Measurements from ENCODE around the gene IMP4.

Gene IMP4

DNA sequence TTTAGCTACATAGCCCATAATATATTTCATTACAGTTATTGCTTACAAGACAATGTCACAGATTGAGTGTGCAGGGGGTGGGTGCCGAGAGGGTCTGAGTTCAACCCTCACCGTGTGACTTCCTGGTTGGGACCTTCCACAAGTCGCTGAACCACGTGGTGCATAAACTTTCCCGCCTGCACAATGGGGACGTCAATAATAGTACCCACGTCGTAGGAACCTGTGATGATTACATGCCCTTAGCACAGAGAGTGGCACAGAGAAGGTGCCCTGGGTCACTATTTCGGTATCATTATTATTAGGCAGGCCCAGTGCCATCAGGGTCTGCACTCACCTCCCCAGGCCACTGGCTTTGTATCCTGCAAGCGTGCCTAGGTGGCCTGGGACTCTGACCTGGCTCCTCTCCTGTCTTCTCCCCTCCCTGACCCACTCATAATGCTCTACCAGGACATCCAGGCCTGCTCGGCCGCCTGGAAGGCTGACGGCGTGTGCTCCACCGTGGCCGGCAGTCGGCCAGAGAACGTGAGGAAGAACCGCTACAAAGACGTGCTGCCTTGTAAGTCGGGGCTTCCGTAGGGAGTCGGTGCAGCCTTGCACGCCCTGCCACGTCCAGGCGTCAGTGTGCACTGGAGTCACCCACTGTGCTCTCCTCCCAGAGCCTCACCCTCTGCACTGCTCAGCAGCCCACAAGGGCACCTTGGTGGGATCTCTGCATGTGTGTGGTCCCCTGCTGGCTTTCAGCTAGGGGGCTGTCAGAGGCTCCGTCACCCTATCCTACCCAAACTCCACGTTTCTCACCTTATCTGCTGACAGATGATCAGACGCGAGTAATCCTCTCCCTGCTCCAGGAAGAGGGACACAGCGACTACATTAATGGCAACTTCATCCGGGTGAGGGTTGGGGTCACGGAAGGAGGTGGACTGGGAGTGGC is 16.0 kb downstream of the IMP4 start:
- DNase-seq: no peak

DNA sequence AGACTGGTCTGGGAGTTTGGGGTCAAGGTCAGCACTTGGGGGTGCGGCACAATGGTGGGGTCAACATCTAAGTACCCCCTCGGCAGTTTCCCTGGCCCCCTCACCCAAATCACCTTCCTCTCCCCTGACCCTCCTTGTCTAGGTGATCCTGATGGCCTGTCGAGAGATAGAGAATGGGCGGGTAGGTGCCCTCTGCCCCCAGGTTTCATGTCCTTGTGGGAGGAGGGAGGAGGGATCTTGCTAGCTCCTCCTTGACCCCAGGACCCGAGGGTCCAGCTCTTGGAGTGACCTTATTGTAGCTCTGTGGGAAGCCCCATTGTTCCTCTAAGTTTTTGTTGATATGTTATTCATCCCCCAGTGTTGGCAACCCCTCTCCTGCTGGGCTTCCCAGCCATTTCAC is 16.8 kb downstream of the IMP4 start:
- DNase-seq: no peak

DNA sequence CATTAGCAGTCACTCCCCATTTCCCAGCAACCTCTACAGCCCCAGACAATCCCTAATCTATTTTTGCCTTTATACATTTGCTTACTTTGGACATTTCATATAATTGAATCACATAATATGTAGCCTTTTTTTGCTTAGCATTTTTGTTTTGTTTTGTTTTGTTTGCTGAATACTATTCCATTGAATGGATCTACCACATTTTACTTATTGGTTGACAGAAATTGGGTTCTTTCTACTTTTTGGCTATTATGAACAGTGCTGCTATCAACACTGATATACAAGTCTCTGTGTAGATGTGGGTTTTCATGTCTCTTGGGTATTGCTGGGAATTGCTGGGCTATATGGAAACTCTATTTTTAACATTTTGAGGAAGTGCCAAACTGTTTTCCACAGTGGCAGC is 20.8 kb downstream of the IMP4 start:
- no peak for DNase-seq

DNA sequence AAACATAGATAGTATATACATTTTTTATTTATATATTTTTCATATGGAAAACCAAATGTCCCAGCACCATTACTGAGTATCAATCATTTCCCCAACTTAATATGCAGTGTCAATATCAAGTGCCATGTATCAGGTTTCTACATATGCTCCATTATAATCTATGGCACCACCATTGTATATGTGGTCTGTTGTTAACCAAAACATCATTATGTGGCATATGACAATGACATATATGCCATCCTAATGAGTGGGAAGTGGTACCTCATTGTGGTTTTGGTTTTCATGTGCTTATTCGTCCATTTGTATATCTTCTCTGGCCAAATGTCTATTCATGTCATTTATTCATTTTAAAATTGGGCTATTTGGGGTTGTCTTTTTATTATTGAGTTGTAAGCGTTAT is 22.4 kb downstream of the IMP4 start:
- no peak for DNase-seq

DNA sequence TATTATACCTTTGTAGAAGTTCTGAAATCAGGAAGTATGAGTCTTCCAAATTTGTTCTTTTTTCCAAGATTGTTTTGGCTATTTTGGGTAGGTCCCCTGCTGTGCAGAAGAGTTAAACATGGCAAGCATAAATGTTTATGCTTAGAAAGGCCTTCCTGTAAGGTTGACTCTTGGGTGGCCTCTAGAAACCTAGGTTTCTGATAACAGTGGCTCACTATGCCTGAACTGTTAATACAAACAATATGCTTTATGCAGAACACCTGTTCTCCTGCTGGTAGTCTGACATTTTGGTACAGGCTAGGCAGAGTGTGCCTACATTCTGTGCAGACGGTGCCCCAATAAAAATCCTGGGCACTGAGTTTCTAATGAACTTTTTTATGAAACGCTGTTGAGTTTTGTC is 23.3 kb downstream of the IMP4 start:
- no peak for DNase-seq

DNA sequence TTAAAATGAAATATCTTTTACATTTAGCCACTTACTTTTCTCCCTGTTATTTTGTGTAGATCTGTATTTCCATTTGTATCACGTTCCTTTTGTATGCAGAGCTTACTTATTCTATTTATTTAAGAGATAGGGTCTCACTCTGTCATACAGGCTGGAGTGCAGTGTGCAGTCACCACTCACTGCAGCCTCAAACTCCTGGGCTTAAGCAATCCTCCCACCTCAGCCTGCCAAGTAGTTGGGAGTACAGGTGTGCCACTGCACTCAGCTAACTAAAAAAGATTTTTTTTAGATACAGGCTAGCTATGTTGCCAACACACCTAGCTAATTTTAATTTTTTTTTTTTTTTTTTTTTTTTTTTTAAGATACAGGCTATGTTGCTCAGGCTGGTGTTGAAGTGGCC is 24.0 kb downstream of the IMP4 start:
- no peak for DNase-seq

DNA sequence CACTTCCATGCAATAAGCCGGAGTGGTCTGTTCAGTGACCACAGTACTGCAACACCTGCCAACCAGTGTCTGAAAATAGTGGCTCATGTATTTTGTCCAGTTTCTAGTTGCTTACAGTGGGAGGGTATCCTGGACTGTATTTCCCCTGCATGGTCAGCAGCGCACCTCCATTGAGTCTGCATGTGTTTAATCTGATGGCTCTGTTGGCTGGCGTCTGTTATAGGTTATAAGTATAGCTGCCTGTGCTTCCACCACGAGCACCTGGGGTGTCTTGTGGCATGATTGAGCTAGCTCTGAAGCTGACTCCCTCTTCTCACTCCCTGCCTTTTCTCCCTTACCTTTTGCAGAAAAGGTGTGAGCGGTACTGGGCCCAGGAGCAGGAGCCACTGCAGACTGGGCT is 26.1 kb downstream of the IMP4 start:
- DNase-seq: no peak

DNA sequence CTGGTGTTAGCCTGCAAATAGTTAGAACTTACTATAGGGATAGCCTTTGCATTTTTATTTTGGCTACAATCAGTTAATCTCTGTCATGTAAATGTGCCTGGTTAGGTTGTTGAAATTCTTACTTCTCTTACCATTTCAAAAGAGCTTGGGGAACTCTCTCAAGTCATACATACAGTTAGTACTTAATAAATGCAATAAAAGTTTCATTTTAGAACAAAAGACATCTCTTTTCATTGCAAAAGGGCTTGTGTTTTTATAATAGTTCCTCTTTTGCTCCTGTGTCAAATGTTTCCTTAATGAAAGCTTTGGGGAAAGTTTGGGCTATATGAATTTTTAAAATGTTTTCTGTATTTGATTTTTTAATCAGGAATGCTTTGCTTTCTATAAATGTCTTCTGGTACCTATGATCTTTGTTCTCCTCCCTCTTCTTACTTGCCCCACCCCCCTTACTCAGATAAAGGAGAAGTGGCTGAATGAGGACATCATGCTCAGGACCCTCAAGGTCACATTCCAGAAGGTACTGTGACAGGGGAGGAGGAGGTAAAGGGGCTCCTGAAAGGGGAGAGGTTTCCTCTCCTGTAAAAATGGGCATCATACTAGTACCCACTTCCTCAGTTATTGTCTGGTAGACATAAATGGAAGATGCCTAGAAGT is 26.7 kb downstream of the IMP4 start:
- no peak for DNase-seq

DNA sequence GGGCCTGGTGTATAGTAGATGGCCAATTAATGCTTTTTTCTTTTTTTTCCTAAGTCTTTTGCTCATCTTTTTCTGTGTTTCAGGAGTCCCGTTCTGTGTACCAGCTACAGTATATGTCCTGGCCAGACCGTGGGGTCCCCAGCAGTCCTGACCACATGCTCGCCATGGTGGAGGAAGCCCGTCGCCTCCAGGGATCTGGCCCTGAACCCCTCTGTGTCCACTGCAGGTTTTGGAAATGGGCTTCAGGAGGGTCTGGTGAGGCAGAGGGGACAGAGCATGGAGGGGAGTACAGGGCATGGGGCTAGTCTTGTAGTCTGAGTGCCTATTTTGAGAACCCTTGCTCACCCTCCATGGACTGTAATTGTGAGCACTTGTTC is 27.3 kb downstream of the IMP4 start:
- no peak for DNase-seq

DNA sequence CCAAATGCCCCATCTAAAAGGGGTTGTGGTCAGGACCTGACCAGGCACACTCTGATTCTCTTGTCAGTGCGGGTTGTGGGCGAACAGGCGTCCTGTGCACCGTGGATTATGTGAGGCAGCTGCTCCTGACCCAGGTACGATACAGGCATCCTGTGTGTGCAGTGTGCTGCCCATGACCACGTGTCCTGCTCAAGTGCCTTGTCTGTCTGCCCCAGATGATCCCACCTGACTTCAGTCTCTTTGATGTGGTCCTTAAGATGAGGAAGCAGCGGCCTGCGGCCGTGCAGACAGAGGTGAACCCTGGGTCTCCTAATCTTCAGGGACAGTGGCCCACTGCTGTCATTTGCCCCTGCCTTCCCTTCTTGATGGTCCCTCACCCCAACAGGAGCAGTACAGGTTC is 27.8 kb downstream of the IMP4 start:
- DNase-seq: peak; percentile 44

DNA sequence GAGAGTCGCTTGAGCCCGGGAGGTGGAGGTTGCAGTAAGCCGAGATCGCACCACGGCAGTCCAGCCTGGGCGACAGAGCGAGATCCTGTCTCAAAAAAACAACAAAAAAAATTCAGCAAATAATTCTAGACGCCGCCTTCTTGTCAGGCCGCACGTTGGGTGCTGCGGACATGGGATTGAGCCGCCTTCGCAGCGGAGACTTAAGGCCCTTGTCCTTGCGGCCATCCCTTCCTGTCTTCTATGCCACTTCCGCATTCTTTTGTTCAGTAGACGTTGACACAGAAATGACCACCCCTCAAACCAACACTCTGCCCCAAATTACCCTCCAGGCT is 29.0 kb downstream of the IMP4 start:
- no peak for DNase-seq

DNA sequence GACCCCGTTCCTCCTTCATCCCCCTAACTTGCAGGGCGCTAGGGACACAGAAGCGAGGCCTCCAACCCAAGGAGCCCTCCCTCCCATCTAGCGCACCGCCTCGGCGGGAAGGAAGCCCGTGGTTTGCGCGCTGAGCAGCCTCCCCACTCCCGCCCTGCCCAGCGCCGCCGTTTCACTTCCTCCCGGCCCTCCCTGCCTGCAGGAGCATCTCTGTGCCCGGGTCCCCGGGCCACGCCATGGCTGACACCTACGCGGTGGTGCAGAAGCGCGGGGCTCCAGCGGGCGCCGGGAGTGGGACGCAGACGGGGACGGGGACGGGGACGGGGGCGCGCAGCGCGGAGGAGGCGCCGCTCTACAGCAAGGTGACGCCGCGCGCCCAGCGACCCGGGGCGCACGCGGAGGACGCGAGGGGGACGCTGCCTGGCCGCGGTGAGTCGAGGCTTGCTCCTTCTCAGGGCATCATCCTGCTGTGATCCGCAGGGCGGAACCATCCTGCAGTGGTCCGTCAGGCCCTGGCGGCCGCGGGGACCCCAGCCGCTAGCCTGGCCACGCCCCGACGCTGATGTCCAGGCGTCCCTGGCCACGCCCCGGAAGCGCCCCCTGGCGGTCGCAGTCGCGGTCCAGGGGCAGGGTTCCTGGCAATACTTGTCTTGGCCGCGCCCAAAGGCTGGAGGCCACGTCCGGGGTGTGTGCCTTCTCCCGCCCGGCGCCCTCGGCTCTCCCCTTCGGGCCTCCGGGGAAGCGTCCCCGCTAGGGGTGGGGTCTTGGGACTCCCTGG is 29.5 kb downstream of the IMP4 start:
- DNase-seq: peak; percentile 68

DNA sequence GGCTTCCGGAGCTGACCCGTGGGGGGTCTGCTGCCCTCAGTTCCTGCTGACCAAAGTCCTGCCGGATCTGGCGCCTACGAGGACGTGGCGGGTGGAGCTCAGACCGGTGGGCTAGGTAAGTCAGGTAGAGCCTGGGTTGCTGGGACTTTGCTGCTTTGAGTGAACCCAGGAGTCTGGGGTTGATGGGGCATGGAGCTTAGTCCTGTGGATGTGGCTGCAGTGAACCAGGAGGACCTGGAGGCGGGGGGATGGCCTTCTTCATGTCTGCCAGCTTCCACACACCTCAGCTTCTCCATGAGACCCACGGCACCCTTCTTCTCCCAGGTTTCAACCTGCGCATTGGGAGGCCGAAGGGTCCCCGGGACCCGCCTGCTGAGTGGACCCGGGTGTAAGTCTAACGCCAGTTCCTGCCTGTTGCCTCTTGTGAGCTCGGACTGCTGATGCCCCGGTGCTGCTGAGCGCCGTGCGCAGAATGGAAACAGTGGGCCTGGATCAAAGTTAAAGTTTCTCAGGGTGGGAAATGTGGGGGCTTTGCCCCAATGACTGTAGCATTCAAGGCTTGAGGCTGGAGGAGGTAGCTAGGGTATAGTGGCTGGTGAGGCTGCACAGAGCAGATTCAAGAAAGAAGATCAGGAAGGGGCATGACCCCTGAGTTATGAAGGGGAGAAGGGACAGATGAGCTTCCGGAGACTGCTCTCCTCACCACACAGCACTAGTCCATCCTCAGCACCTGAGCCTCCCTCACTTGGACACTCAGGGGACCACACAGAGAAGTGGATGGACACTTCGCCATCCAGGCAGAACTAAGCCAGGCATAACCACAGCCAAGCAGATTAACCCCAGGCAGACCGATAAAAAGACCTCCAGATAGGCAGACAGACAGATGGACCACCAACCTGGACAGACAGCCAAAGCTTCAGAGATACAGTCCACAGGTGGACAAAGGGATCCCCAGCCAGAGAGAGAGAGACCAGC is 30.4 kb downstream of the IMP4 start:
- DNase-seq: no peak

DNA sequence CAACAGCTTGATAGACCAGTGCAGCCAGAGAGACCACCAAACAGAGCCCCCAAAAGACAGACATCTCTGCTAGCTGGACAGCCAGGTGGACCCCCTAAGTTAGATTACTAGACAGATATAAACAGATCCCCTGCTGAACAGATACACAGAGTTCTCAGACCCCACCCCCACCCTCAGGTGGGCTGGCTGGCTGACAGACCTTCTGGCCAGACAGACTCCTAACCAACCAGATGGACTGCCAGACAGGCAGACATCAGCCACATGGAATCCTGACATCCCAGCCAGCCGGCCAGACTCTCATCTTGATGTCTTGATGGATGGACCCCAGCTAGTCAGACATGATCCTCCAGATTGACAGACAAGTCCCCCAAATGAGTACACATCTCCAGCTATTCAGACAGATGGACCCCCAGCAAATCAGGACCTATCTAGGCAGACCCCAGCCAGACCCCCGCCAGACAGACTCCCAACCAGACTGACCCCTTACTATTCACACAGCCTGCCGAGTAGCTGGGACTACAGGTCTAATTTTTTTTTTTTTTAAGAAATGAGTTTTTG is 31.2 kb downstream of the IMP4 start:
- DNase-seq: no peak

DNA sequence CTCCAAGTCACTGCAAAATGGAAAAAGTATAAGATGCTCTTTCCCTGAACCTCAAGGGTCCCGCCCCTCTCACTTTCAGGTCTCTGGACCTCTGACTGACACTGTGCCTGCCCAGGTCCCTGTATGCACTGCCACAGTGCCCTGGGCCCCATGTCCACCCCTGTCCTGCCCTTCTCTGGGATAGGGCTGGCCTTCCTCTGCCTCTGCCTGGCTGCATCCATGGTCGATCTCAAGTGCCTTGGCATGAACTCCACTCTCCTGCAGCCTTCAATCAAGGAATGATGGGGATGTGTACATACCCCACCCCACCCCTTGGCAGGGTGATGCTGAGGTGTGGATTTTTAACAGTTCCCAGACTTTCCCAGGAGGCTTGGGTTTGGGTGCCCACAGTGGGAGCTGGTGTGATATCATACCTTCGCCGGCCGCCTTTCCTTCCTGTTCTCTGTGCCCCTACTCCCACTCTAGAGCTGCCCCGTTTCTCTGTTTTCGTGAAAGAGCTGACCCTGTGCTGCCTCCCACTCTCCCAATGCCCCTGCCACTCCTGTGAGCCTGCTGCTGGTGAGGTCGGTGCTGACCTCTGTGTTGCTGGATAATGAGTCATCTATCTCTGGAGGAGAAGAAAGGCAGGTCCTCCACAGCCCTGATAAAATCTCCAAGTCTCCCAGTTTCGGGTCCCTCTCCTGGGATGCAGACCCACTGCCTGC is 32.0 kb downstream of the IMP4 start:
- DNase-seq: no peak

DNA sequence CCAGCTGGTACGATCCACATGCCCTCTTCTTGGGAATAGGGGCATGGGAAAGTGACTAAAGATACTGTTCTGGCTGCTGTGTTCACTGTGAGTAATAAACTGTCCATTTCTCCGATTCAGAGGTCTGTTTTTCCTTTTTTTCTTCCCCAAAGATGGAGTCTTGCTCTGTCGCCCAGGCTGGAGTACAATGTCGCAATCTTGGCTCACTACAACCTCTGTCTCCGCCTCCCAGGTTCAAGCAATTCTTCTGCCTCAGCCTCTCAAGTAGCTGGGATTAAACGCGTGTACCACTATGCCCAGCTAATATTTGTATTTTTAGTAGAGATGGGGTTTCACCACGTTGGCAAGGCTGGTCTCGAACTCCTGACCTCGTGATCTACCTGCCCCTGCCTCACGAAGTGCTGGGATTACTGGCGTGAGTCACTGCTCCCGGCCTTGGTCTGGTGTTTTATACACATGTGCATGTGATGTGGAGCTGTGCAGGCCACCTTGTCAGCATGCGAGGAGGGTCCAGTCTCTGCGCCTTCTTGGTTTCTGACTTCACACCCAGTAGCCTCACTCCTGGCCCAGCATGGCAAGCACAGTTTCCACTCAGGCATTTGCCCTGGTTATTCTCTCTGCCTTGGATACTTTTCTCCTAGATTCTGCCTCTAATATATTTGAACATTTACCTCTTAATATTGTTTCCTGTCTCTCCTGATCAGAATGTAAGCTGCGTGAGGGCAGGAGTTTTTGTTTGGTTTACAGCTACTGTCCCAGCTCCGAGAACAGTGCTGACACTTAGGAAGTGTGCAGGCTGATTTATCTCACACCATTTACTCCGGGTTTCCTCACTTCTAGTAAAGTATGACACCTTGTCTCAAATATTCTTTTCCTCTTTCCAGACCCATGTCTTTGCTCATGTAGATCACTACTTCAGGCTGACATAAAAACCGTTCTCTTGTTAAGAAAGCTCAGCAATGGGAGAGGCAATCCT is 32.9 kb downstream of the IMP4 start:
- DNase-seq: no peak

DNA sequence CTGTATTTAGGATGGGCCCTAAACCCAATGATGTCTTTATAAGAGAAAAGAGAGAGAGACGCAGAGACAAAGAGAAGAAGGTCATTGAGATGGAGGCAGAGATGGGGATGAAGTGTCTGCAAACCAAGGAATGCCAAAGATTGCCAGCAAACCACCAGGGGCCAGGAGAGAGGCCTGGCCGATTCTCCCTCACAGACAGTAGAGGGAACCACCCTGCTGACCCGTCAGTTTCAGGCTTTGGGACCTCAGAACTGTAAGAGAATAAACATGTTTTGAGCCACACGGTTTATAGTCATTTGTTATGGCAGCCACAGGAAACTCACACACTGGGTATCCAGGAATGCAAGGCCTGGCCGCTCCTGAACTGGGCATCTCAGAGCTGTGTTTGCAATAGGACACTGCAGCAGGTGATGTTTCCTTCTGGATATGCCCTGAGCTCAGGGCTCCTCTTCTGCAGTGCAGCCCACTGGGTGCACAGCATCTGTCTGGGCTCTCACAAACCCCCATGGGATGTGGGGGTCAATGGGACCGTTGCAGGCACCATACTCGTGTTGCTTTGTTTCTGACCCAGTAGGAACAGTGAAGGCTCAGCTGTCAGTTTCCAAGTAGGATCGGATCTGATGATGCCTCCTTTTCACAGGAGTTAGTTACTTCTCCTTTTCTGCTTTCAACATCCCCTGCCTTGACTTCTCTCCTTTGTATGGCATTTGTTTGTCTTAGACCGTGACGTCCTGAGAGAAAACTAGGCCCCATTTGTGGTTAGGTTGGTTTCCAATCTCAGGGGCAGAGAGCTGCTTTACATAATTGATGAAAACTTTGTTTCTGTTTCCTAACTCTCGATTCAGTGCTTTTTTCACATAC is 34.0 kb downstream of the IMP4 start:
- DNase-seq: no peak

DNA sequence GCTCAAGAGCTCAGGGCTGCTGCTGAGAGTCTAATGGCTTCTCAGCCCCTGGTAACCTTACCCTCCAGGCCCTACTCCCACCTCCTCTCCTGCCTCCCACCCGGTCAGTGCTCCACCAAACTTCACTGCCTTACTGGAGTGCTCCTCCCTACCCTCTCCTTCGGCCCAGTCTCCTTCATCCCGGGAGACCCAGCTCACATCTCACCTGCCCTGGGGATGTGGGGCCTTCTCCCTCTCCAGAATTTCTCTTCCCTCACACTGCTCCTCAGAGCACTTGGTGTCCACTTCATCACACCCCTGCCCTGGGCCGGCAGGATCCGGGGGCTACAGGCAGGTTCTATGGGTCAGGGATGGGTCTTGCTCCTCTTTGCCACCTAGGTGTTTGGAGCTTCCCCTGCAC is 34.8 kb downstream of the IMP4 start:
- no peak for DNase-seq

DNA sequence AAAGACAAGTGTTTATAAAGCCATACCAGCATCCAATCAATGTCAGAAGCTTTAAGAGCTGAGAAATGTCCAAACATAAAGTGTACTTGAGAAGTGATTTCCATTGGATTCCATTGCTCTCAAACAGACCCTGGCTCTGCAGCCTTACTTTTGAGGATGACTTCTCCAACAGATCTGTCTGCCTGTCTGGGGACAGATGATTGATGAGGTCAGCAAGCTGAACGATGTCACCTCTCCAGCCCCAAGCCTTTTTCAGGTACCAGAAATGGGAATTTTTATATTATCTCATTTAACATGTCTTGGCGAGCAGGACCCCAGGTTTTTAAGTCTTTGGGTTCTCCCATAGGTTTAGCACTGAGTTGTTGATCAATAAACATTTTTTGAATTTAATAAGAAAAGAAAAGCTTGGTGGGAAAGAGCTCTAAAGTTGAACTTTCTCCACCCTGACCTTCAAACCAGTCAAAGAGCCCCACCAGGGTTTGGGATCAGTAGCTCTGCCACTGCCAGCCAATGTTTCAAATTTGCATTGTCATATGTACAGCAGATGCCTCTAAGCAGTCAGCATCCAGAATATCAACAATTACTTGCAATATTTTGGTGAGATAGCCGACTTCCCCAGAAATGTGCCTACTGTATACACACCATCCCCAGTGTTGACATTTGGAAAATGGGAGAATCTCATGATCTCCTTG is 35.7 kb downstream of the IMP4 start:
- DNase-seq: no peak

Data from stimulated activated CD4-positive, alpha-beta T cell treated with anti-CD3 and anti-CD28 coated beads, Interleukin-1b, Interleukin-23, amount 100 ng/mL, for 48 hours (primary cell).